ENCODE measurements around the gene GATD1.
A peak's percentile ranks its signal among the peaks of the same experiment; 100 is the strongest.

DNA sequence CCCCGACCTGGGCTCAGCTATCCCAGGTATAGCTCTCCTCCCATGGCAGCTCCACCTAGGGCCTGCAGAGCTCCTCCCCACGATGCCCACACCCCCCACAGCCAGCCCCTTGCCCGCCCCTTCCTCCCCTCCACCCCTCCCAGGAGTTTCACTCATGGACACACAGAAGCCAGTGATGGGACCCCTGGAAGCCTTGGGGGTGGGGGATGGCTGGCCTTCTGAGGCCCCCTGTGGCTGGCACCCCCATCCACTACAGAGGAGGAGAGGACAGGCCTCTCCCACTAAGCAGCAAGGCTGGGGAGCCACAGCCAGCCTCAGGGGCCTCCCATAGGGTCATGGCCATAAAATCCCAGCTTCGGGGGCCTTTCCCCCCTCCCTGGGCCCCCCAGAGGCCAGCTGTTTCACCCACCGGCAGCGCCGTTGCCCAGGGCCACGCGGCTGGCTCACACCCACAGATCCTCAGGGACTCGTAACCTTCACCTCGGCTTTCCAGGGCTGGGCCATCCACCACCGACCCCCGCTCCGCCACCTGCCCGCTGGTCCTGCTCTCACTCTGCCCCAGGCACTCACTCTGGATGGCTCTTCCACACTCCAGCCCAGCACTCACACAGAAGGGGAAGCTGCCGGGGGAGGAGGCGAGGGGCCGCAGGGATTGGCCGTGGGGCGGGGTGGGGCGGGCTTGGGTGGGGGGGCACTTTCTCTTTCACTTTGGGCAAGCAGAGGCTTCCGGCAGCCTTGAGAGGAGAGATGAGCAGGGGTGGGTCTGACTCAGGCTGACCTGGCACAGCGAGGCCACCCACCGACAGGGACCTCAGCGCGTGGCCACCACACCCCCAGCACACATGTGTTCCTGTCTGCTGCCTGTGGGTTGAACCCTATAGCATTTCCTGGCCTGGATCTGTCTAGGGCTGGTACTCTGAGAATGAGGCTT lies 18.6 kb upstream of the GATD1 start:
- TF ChIP-seq POLR2A (IDR thresholded peaks at IDR 0.05; ENCODE audit: low read depth, low read length), result peak; percentile 53
- TF ChIP-seq TAF1 (IDR thresholded peaks at IDR 0.05; ENCODE audit: borderline replicate concordance, low read depth, low read length), result no peak; the same call in 1 of the 2 replicates
